CD4-positive, alpha-beta memory T cell (primary cell): ENCODE results near the gene GRB2. TPM values are rescaled to one million over a fixed set of nuclear protein-coding genes. Genes with fewer than 3 reads are reported as not detected.

ENCODE experiments used
- CTCF ChIA-PET: fragments of 350-600 bp; sonication (Branson Sonifier 250); formaldehyde crosslinking; loops from one replicate; lab custom pipeline; 2021; ENCODE audit warnings: inconsistent platforms; ENCODE audit not compliant: partially characterized antibody; lab: Charles Lee
- POLR2A ChIA-PET: fragments of 350-600 bp; sonication (Branson Sonifier 250); formaldehyde crosslinking; loops from one replicate; lab custom pipeline; 2021; ENCODE audit not compliant: partially characterized antibody; lab: Charles Lee
- DNase-seq, 5 donors: peaks; one replicate each; pipeline versions ENCODE4 v3.0.0 to v3.0.0-alpha.2; 2020 to 2022; ENCODE audit warnings: mixed read lengths in 1 of 5
- H3K27ac ChIP-seq: one replicate; pipeline ENCODE4 v1.7.0; 2013; ENCODE audit warnings: low read depth, low read length
- H3K27me3 ChIP-seq: 2 replicates; pipeline ENCODE4 v1.7.0; 2013; ENCODE audit warnings: mild to moderate bottlenecking, low read length, moderate library complexity; ENCODE audit not compliant: insufficient read depth
- H3K36me3 ChIP-seq: 2 replicates; pipeline ENCODE4 v1.7.0; 2013; ENCODE audit warnings: mild to moderate bottlenecking, low read length, moderate library complexity; ENCODE audit not compliant: insufficient read depth
- H3K4me1 ChIP-seq: 2 replicates; pipeline ENCODE4 v1.7.0; 2013; ENCODE audit warnings: mild to moderate bottlenecking, low read length, moderate library complexity; ENCODE audit not compliant: insufficient read depth
- H3K4me3 ChIP-seq, 2 donors: one replicate each; pipeline ENCODE4 v1.7.0; 2013; ENCODE audit warnings: low read length in 2 of 2, mild to moderate bottlenecking in 1 of 2
- H3K9me3 ChIP-seq, 2 donors: one replicate each; pipeline ENCODE4 v1.7.0; 2013; ENCODE audit warnings: low read length in 2 of 2, control low read depth in 1 of 2; ENCODE audit not compliant: control insufficient read depth in 1 of 2
- H3K27ac Mint-ChIP-seq, 7 donors: one replicate each; pipeline ENCODE4 v1.8.0; 2020 to 2021; ENCODE audit warnings: mixed read lengths in 7 of 7, mild to moderate bottlenecking in 6 of 7, inconsistent platforms in 3 of 7, moderate library complexity in 3 of 7
- H3K27me3 Mint-ChIP-seq, 2 donors: one replicate each; pipeline ENCODE4 v1.8.0; 2020 to 2021; ENCODE audit warnings: mixed read lengths in 2 of 2
- H3K36me3 Mint-ChIP-seq, 2 donors: one replicate each; pipeline ENCODE4 v1.8.0; 2020 to 2021; ENCODE audit warnings: mixed read lengths in 2 of 2, inconsistent platforms in 1 of 2, mild to moderate bottlenecking in 1 of 2
- H3K4me1 Mint-ChIP-seq, 4 donors: one replicate each; pipeline ENCODE4 v1.8.0; 2020 to 2021; ENCODE audit warnings: mixed read lengths in 4 of 4, mild to moderate bottlenecking in 1 of 4
- H3K4me3 Mint-ChIP-seq, 8 donors: one replicate each; pipeline ENCODE4 v1.8.0; 2020 to 2021; ENCODE audit warnings: mixed read lengths in 8 of 8, mild to moderate bottlenecking in 7 of 8, moderate library complexity in 6 of 8, inconsistent platforms in 3 of 8
- H3K9me3 Mint-ChIP-seq, 8 donors: one replicate each; pipeline ENCODE4 v1.8.0; 2020 to 2021; ENCODE audit warnings: mixed read lengths in 8 of 8, mild to moderate bottlenecking in 5 of 8, inconsistent platforms in 3 of 8, moderate library complexity in 1 of 8
- intact Hi-C: fragments of 100-400 bp; cut with micrococcal nuclease; formaldehyde crosslinking; loops from one replicate; pipeline ENCODE4 v1.15.1; 2023
- polyA plus RNA-seq, 2 donors: library from polyadenylated mRNA; unstranded; fragments of 300-500 nt; fragmentation: Illumina TruSeq; gene quantifications; one replicate each; pipeline ENCODE4 v1.2.3, GENCODE V29; 2021
- total RNA-seq, 2 experiments: library from RNA; stranded (reverse); gene quantifications; one replicate each; pipeline ENCODE4 v1.2.3, GENCODE V29; 2021

Gene GRB2
- total and polyA plus RNA-seq, 4 experiments from 2014 or later = 129 to 155 (median 132) TPM

DNA sequence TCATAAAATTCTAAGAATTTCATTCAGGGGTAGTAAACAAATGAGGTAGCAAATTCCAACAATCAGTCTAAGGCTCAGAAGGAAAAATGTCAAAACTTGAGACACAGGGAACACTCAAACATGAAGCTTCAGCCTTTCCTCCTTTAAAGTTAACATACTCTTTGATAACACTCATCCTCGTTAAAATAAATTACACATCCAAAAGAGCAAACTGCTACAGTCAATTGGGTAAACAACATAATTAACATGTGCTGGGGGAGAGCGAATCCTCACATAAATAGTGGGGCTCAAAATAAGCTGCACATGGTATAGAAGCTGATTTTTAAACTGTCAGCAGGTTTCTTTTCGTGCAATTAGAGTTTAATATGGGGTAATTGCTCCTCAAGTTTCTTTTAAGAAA is 12.9 kb downstream of the GRB2 start:
- Mint-ChIP-seq H3K4me3 (peak overlapping the region in 6 of 8 donors; percentile 12 to 57 (median 34)), H3K9me3 (no peaks in the 10 kb centered on the region), H3K27me3 (no peaks in the 10 kb centered on the region), H3K36me3 (peaks cover 23 to 47% of the 10 kb centered on the region in 2 donors), H3K4me1 (peaks cover 65 to 91% (median 77%) of the 10 kb centered on the region in 4 donors), H3K27ac (peak overlapping the region in 5 of 7 donors; percentile 54 to 89 (median 69))
- Histone ChIP-seq H3K4me3 (no peak overlapping the region), H3K36me3 (peaks cover 7% of the 10 kb centered on the region), H3K9me3 (no peaks in the 10 kb centered on the region), H3K4me1 (peaks cover 80% of the 10 kb centered on the region), H3K27me3 (no peaks in the 10 kb centered on the region), H3K27ac (no peak overlapping the region)
- POLR2A ChIA-PET = interaction anchor here (0.5 to 4.4 kb wide), 6 partner anchors 9 to 187 kb away, joined by 4 to 25 read pairs (median 5); partner anchors contain the start of gene MIF4GD
- DNase-seq = no peak
- CTCF ChIA-PET = interaction anchor here (0.6 to 2.4 kb wide), 8 partner anchors 8 to 122 kb away, joined by 3 to 7 read pairs (median 4); partner anchors contain the start of gene MIF4GD
- intact Hi-C loops = no loop called here

- Mint-ChIP-seq H3K27ac (peak overlapping the region in 2 of 7 donors; percentile 35), H3K9me3 (no peaks in the 10 kb centered on the region), H3K4me1 (peaks cover 55 to 90% (median 71%) of the 10 kb centered on the region in 4 donors), H3K27me3 (no peaks in the 10 kb centered on the region), H3K4me3 (peak overlapping the region in 1 of 8 donors; percentile 11), H3K36me3 (peaks cover 28 to 55% of the 10 kb centered on the region in 2 donors)
- DNase-seq = no peak
- Histone ChIP-seq H3K9me3 (no peaks in the 10 kb centered on the region), H3K27me3 (no peaks in the 10 kb centered on the region), H3K36me3 (peaks cover 10% of the 10 kb centered on the region), H3K4me3 (no peak overlapping the region), H3K27ac (no peak overlapping the region), H3K4me1 (peaks cover 76% of the 10 kb centered on the region)
- ChIA-PET POLR2A (no interaction called here), CTCF (interaction anchor here (1.6 kb wide), 1 partner anchor 10 kb away, joined by 3 read pairs; no protein-coding TSS in a partner anchor)
- intact Hi-C loops = no loop called here
These were observed 14.5 kb downstream of the GRB2 start for GRCh38 chr17:75390982-75391381.

GRCh38 chr17:75388476-75389030 is 16.9 kb downstream of the GRB2 start:
- Mint-ChIP-seq H3K4me1 (peaks cover 43 to 80% (median 60%) of the 10 kb centered on the region in 4 donors), H3K4me3 (peak overlapping the region in 1 of 8 donors; percentile 12), H3K27me3 (no peaks in the 10 kb centered on the region), H3K36me3 (peaks cover 28 to 51% of the 10 kb centered on the region in 2 donors), H3K27ac (peak overlapping the region in 2 of 7 donors; percentile 52 to 80), H3K9me3 (no peaks in the 10 kb centered on the region)
- ChIA-PET CTCF (no interaction called here), POLR2A (no interaction called here)
- Histone ChIP-seq H3K27ac (no peak overlapping the region), H3K4me1 (peaks cover 69% of the 10 kb centered on the region), H3K4me3 (no peak overlapping the region), H3K36me3 (peaks cover 10% of the 10 kb centered on the region), H3K27me3 (no peaks in the 10 kb centered on the region), H3K9me3 (no peaks in the 10 kb centered on the region)
- intact Hi-C loops = no loop called here
- DNase-seq = no peak

DNA sequence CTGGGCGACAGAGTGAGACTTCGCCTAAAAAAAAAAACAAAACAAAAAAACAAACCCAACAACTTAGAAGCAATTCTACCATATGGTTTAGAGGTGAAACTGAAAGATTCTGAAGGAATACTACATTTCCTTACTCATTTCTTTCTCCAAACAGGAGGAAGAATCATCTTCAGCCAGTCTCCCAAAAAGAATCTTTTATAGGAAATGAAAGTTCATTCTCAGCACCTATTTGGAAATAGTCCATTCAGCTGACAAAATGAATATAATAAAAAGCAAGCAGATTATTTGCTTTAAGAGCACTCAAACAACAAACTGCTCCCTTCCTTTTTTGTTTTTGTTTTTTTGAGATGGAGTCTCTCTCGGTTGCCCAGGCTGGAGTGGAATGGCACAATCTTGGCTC is 17.7 kb downstream of the GRB2 start:
- Histone ChIP-seq H3K4me3 (no peak overlapping the region), H3K27ac (no peak overlapping the region), H3K4me1 (peaks cover 68% of the 10 kb centered on the region), H3K9me3 (no peaks in the 10 kb centered on the region), H3K36me3 (peaks cover 9% of the 10 kb centered on the region), H3K27me3 (no peaks in the 10 kb centered on the region)
- DNase-seq = no peak
- POLR2A ChIA-PET = no interaction called here
- peak overlapping the region in 1 of 8 donors; percentile 36 for H3K4me3 Mint-ChIP-seq
- no peaks in the 10 kb centered on the region for H3K27me3 Mint-ChIP-seq
- H3K27ac Mint-ChIP-seq = no peak overlapping the region
- intact Hi-C loops = no loop called here
- H3K9me3 Mint-ChIP-seq = no peaks in the 10 kb centered on the region
- peaks cover 40 to 80% (median 57%) of the 10 kb centered on the region in 4 donors for H3K4me1 Mint-ChIP-seq
- H3K36me3 Mint-ChIP-seq = peaks cover 24 to 46% of the 10 kb centered on the region in 2 donors
- CTCF ChIA-PET = interaction anchor here (1.2 kb wide), 1 partner anchor 24 kb away, joined by 3 read pairs; no protein-coding TSS in a partner anchor

DNA sequence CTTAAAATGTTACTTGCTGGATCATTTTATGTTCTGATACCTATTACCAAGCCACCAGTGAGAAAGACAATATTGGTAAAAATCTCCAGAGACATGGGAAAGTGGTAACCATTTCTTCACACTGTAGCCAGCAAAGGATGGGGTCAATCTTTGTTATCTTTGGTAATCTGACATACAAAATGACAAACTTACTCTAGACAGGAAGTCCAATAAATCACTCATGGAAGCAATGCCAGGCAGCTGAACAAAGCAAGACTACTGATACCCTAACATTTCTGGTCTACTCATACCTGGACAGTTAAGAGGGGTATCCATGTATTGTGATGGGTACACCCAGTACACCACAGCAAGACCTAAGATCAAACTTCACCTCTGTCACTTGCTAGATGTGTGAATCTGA is 19.0 kb downstream of the GRB2 start:
- H3K36me3 ChIP-seq = peaks cover 3% of the 10 kb centered on the region
- H3K4me3 Mint-ChIP-seq = peak overlapping the region in 2 of 8 donors; percentile 1 to 23
- POLR2A ChIA-PET = interaction anchor here (1.2 to 2.1 kb wide), 2 partner anchors 10 to 19 kb away, joined by 3 to 6 read pairs; no protein-coding TSS in a partner anchor

GRCh38 chr17:75384751-75385150 is 20.7 kb downstream of the GRB2 start:
- Mint-ChIP-seq H3K4me1 (peaks cover 35 to 72% (median 53%) of the 10 kb centered on the region in 4 donors), H3K27ac (peak overlapping the region in 1 of 7 donors; percentile 17), H3K4me3 (peak overlapping the region in 1 of 8 donors; percentile 20), H3K27me3 (no peaks in the 10 kb centered on the region), H3K36me3 (peaks cover 5 to 25% of the 10 kb centered on the region in 2 donors), H3K9me3 (no peaks in the 10 kb centered on the region)
- Histone ChIP-seq H3K4me1 (peaks cover 70% of the 10 kb centered on the region), H3K27me3 (no peaks in the 10 kb centered on the region), H3K36me3 (peaks cover 3% of the 10 kb centered on the region), H3K4me3 (no peak overlapping the region), H3K27ac (no peak overlapping the region), H3K9me3 (no peaks in the 10 kb centered on the region)
- ChIA-PET CTCF (interaction anchor here (1.6 to 2.4 kb wide), 2 partner anchors 36 to 61 kb away, joined by 3 to 5 read pairs; no protein-coding TSS in a partner anchor), POLR2A (no interaction called here)
- intact Hi-C loops = no loop called here
- no peak for DNase-seq

More for the DNA sequence above, 19.0 kb downstream of the GRB2 start:
- Histone ChIP-seq H3K9me3 (no peaks in the 10 kb centered on the region), H3K27ac (no peak overlapping the region), H3K4me3 (no peak overlapping the region), H3K4me1 (peaks cover 65% of the 10 kb centered on the region), H3K27me3 (no peaks in the 10 kb centered on the region)
- peaks cover 14 to 36% of the 10 kb centered on the region in 2 donors for H3K36me3 Mint-ChIP-seq
- intact Hi-C loops = no loop called here
- H3K9me3 Mint-ChIP-seq = no peaks in the 10 kb centered on the region
- no peaks in the 10 kb centered on the region for H3K27me3 Mint-ChIP-seq
- no peak for DNase-seq
- peaks cover 34 to 71% (median 52%) of the 10 kb centered on the region in 4 donors for H3K4me1 Mint-ChIP-seq
- peak overlapping the region in 4 of 7 donors; percentile 0 to 64 (median 32) for H3K27ac Mint-ChIP-seq
- CTCF ChIA-PET = no interaction called here

- H3K27me3 Mint-ChIP-seq = no peaks in the 10 kb centered on the region
- no peak overlapping the region for H3K27ac ChIP-seq
- peaks cover 72% of the 10 kb centered on the region for H3K4me1 ChIP-seq
- POLR2A ChIA-PET = interaction anchor here (0.8 kb wide), 1 partner anchor 10 kb away, joined by 3 read pairs; no protein-coding TSS in a partner anchor
- CTCF ChIA-PET = interaction anchor here (2.4 kb wide), 1 partner anchor 35 kb away, joined by 5 read pairs; no protein-coding TSS in a partner anchor
- no peak for DNase-seq
- no peak overlapping the region for H3K4me3 ChIP-seq
- H3K36me3 ChIP-seq = peaks cover 3% of the 10 kb centered on the region
- H3K9me3 ChIP-seq = no peaks in the 10 kb centered on the region
- H3K36me3 Mint-ChIP-seq = peaks cover 5 to 20% of the 10 kb centered on the region in 2 donors
- H3K27ac Mint-ChIP-seq = peak overlapping the region in 2 of 7 donors; percentile 1 to 46
- H3K9me3 Mint-ChIP-seq = no peaks in the 10 kb centered on the region
- peak overlapping the region in 2 of 8 donors; percentile 1 to 60 for H3K4me3 Mint-ChIP-seq
- intact Hi-C loops = no loop called here
- H3K27me3 ChIP-seq = no peaks in the 10 kb centered on the region
- H3K4me1 Mint-ChIP-seq = peaks cover 33 to 70% (median 54%) of the 10 kb centered on the region in 4 donors
These were observed 21.7 kb downstream of the GRB2 start for GRCh38 chr17:75383842-75384195.
